ENCODE results near the gene YKT6. TPM values are rescaled to one million over a fixed set of nuclear protein-coding genes. Genes with fewer than 3 reads are reported as not detected.

YKT6 gene
- total RNA-seq, 1 donor from 2014 or later = 82.5 TPM

- Mint-ChIP-seq H3K27me3 (no peaks in the 10 kb centered on the region), H3K4me1 (ENCODE audit: low read depth) (peaks cover 3% of the 10 kb centered on the region), H3K9me3 (ENCODE audit: low read depth) (no peaks in the 10 kb centered on the region), H3K27ac (no peak overlapping the region), H3K4me3 (ENCODE audit: low read depth) (no peak overlapping the region), H3K36me3 (ENCODE audit: insufficient read depth) (no peaks in the 10 kb centered on the region)
- no peak for DNase-seq (ENCODE audit: low spot score, unreplicated experiment)
- TF ChIP-seq, protein P1, sequence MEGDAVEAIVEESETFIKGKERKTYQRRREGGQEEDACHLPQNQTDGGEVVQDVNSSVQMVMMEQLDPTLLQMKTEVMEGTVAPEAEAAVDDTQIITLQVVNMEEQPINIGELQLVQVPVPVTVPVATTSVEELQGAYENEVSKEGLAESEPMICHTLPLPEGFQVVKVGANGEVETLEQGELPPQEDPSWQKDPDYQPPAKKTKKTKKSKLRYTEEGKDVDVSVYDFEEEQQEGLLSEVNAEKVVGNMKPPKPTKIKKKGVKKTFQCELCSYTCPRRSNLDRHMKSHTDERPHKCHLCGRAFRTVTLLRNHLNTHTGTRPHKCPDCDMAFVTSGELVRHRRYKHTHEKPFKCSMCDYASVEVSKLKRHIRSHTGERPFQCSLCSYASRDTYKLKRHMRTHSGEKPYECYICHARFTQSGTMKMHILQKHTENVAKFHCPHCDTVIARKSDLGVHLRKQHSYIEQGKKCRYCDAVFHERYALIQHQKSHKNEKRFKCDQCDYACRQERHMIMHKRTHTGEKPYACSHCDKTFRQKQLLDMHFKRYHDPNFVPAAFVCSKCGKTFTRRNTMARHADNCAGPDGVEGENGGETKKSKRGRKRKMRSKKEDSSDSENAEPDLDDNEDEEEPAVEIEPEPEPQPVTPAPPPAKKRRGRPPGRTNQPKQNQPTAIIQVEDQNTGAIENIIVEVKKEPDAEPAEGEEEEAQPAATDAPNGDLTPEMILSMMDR (IDR thresholded peaks at IDR 0.05; ENCODE audit: unreplicated experiment) = no peak
These were observed 58.2 kb downstream of the YKT6 start for GRCh38 chr7:44258865-44259546.

GRCh38 chr7:44259547-44260457 is 59.0 kb downstream of the YKT6 start:
- no peaks in the 10 kb centered on the region for H3K9me3 Mint-ChIP-seq (ENCODE audit: low read depth)
- peaks cover 4% of the 10 kb centered on the region for H3K27me3 Mint-ChIP-seq
- H3K4me3 Mint-ChIP-seq (ENCODE audit: low read depth) = no peak overlapping the region
- no peaks in the 10 kb centered on the region for H3K36me3 Mint-ChIP-seq (ENCODE audit: insufficient read depth)
- TF ChIP-seq, protein P1 (IDR thresholded peaks at IDR 0.05; ENCODE audit: unreplicated experiment) = no peak
- no peak for DNase-seq (ENCODE audit: low spot score, unreplicated experiment)
- peaks cover 3% of the 10 kb centered on the region for H3K4me1 Mint-ChIP-seq (ENCODE audit: low read depth)
- H3K27ac Mint-ChIP-seq = no peak overlapping the region

GRCh38 chr7:44261240-44261639 is 60.5 kb downstream of the YKT6 start:
- no peak overlapping the region for H3K27ac Mint-ChIP-seq
- H3K27me3 Mint-ChIP-seq = peaks cover 12% of the 10 kb centered on the region
- TF ChIP-seq, protein P1 (IDR thresholded peaks at IDR 0.05; ENCODE audit: unreplicated experiment) = no peak
- H3K9me3 Mint-ChIP-seq (ENCODE audit: low read depth) = no peaks in the 10 kb centered on the region
- no peak for DNase-seq (ENCODE audit: low spot score, unreplicated experiment)
- peaks cover 3% of the 10 kb centered on the region for H3K4me1 Mint-ChIP-seq (ENCODE audit: low read depth)
- H3K36me3 Mint-ChIP-seq (ENCODE audit: insufficient read depth) = no peaks in the 10 kb centered on the region
- no peak overlapping the region for H3K4me3 Mint-ChIP-seq (ENCODE audit: low read depth)

- Mint-ChIP-seq H3K36me3 (ENCODE audit: insufficient read depth) (no peaks in the 10 kb centered on the region), H3K4me1 (ENCODE audit: low read depth) (peaks cover 3% of the 10 kb centered on the region), H3K27me3 (peaks cover 12% of the 10 kb centered on the region), H3K4me3 (ENCODE audit: low read depth) (no peak overlapping the region), H3K9me3 (ENCODE audit: low read depth) (no peaks in the 10 kb centered on the region), H3K27ac (no peak overlapping the region)
- TF ChIP-seq, protein P1 (IDR thresholded peaks at IDR 0.05; ENCODE audit: unreplicated experiment) = no peak
- DNase-seq (ENCODE audit: low spot score, unreplicated experiment) = no peak
These were observed 61.3 kb downstream of the YKT6 start for GRCh38 chr7:44262031-44262430.

- TF ChIP-seq, protein P1 (IDR thresholded peaks at IDR 0.05; ENCODE audit: unreplicated experiment) = no peak
- Mint-ChIP-seq H3K9me3 (ENCODE audit: low read depth) (no peaks in the 10 kb centered on the region), H3K27ac (no peak overlapping the region), H3K36me3 (ENCODE audit: insufficient read depth) (no peaks in the 10 kb centered on the region), H3K4me3 (ENCODE audit: low read depth) (no peak overlapping the region), H3K27me3 (peaks cover 16% of the 10 kb centered on the region), H3K4me1 (ENCODE audit: low read depth) (no peaks in the 10 kb centered on the region)
- no peak for DNase-seq (ENCODE audit: low spot score, unreplicated experiment)
These were observed 62.7 kb downstream of the YKT6 start for GRCh38 chr7:44263326-44264082.

Data from progenitor cell of endocrine pancreas (in vitro differentiated cells).